ENCODE measurements around the gene TIMM23. TPM values are rescaled to one million over a fixed set of nuclear protein-coding genes. Genes with fewer than 3 reads are reported as not detected.
"Not testable (repeated sequence)": the region's sequence is repeated elsewhere in the genome, so short reads cannot be mapped to it uniquely, and the experiment has no call there.

Gene TIMM23
- total and polyA plus RNA-seq, 2 of the 4 experiments (the other 2 are of a cell fraction), result 82.4 to 86.2 TPM

GRCh38 chr10:45962686-45963452 is 9.4 kb upstream of the TIMM23 start:
- H3K27ac ChIP-seq (ENCODE audit: insufficient read depth, low read length); H3K27me3 ChIP-seq (ENCODE audit: control insufficient read depth, insufficient read depth, low read length); H3K79me1 ChIP-seq (ENCODE audit: low read depth in 1 of 2, low read length in 2 of 2); H3K36me3 ChIP-seq (ENCODE audit: control insufficient read depth, insufficient read depth, low read length); H3K18ac ChIP-seq (ENCODE audit: low read depth, low read length); H2BK5ac ChIP-seq (ENCODE audit: low read depth, low read length, poor library complexity, severe bottlenecking); H3K9me3 ChIP-seq (ENCODE audit: control insufficient read depth, insufficient read depth, low read length); H3K4ac ChIP-seq (ENCODE audit: low read depth, low read length); H4K5ac ChIP-seq (ENCODE audit: low read depth, low read length); H3K23ac ChIP-seq (ENCODE audit: low read depth, low read length); H4K8ac ChIP-seq (ENCODE audit: low read depth in 2 of 2, low read length in 2 of 2); H4K20me1 ChIP-seq (ENCODE audit: insufficient read depth, low read length); H3K4me2 ChIP-seq (ENCODE audit: low read depth, low read length); POLR2A ChIA-PET (ENCODE audit: unreplicated experiment); in situ Hi-C loops (cut with MboI; ENCODE audit: low sequenced_read_pairs); H2AK9ac ChIP-seq (replicated peaks; ENCODE audit: low read depth, low read length, poor library complexity); H2AFZ ChIP-seq (replicated peaks; ENCODE audit: low read length, poor library complexity); H2BK15ac ChIP-seq (ENCODE audit: low read depth, low read length); H2BK20ac ChIP-seq (ENCODE audit: low read depth, low read length); CTCF ChIA-PET; dilution Hi-C loops (cut with HindIII; ENCODE audit: low sequenced_read_pairs, unreplicated experiment); H3K4me3 ChIP-seq (ENCODE audit: insufficient read depth, low read depth, low read length); H3K4me1 ChIP-seq (ENCODE audit: control insufficient read depth, insufficient read depth, low read length); H3K14ac ChIP-seq (replicated peaks; ENCODE audit: low read depth, low read length); H4K91ac ChIP-seq (ENCODE audit: insufficient read depth, low read depth, low read length); H2AK5ac ChIP-seq (ENCODE audit: low read depth, low read length); H3K56ac ChIP-seq (ENCODE audit: extremely low read depth, insufficient read depth, low read length); H3K9ac ChIP-seq (ENCODE audit: low read depth, low read length); DNase-seq; BruUV-seq (replicated peaks); H2BK120ac ChIP-seq (ENCODE audit: low read depth, low read length); intact Hi-C loops (cut with micrococcal nuclease); H3K9me1 ChIP-seq (ENCODE audit: insufficient read depth, low read length): not testable (repeated sequence)
- WGBS, 2 experiments (ENCODE audit: extremely low coverage in 2 of 2, insufficient read length in 1 of 2), result no CpG with 5 or more reads among the region's 6 CpGs
- peak; percentile 64 for ATAC-seq (ENCODE audit: low read depth)

GRCh38 chr10:45971019-45971418 is 1.3 kb upstream of the TIMM23 start:
- BruUV-seq (replicated peaks); dilution Hi-C loops (cut with HindIII; ENCODE audit: low sequenced_read_pairs, unreplicated experiment); POLR2A ChIA-PET (ENCODE audit: unreplicated experiment): not testable (repeated sequence)

More at GRCh38 chr10:45971019-45971418, 1.3 kb upstream of the TIMM23 start:
- H3K4me1 ChIP-seq (ENCODE audit: control insufficient read depth, insufficient read depth, low read length); H2BK120ac ChIP-seq (ENCODE audit: low read depth, low read length); H2BK5ac ChIP-seq (ENCODE audit: low read depth, low read length, poor library complexity, severe bottlenecking); H2AK9ac ChIP-seq (replicated peaks; ENCODE audit: low read depth, low read length, poor library complexity); intact Hi-C loops (cut with micrococcal nuclease); H3K4ac ChIP-seq (ENCODE audit: low read depth, low read length); H2BK20ac ChIP-seq (ENCODE audit: low read depth, low read length); in situ Hi-C loops (cut with MboI; ENCODE audit: low sequenced_read_pairs); DNase-seq; H3K56ac ChIP-seq (ENCODE audit: extremely low read depth, insufficient read depth, low read length); H3K14ac ChIP-seq (replicated peaks; ENCODE audit: low read depth, low read length); H4K91ac ChIP-seq (ENCODE audit: insufficient read depth, low read depth, low read length); H4K8ac ChIP-seq (ENCODE audit: low read depth in 2 of 2, low read length in 2 of 2); CTCF ChIA-PET; ATAC-seq (ENCODE audit: low read depth); H3K23ac ChIP-seq (ENCODE audit: low read depth, low read length); H3K27ac ChIP-seq (ENCODE audit: insufficient read depth, low read length); H2BK15ac ChIP-seq (ENCODE audit: low read depth, low read length); H3K36me3 ChIP-seq (ENCODE audit: control insufficient read depth, insufficient read depth, low read length); H3K9ac ChIP-seq (ENCODE audit: low read depth, low read length); H3K9me1 ChIP-seq (ENCODE audit: insufficient read depth, low read length); H3K27me3 ChIP-seq (ENCODE audit: control insufficient read depth, insufficient read depth, low read length); H3K18ac ChIP-seq (ENCODE audit: low read depth, low read length); H2AK5ac ChIP-seq (ENCODE audit: low read depth, low read length); H4K5ac ChIP-seq (ENCODE audit: low read depth, low read length); H3K9me3 ChIP-seq (ENCODE audit: control insufficient read depth, insufficient read depth, low read length); H4K20me1 ChIP-seq (ENCODE audit: insufficient read depth, low read length); H2AFZ ChIP-seq (replicated peaks; ENCODE audit: low read length, poor library complexity): not testable (repeated sequence)
- peaks cover 0 to 12% of the 10 kb centered on the region in 2 experiments; a peak in 2 of 4 replicates for H3K79me1 ChIP-seq (ENCODE audit: low read depth in 1 of 2, low read length in 2 of 2)
- peak overlapping the region; percentile 83 for H3K4me2 ChIP-seq (ENCODE audit: low read depth, low read length)
- H3K4me3 ChIP-seq (ENCODE audit: insufficient read depth, low read depth, low read length), result peak overlapping the region; percentile 88; the same call in 1 of the 2 replicates
- no CpG with 5 or more reads among the region's 14 CpGs for WGBS, 2 experiments (ENCODE audit: extremely low coverage in 2 of 2, insufficient read length in 1 of 2)
